Measurements from ENCODE around the gene MEGF6. TPM values are rescaled to one million over a fixed set of nuclear protein-coding genes. Genes with fewer than 3 reads are reported as not detected.

The MEGF6 gene
- total RNA-seq, 1 experiment from 2014 or later, result 21.3 TPM

GRCh38 chr1:3443807-3444206, 167.5 kb downstream of the MEGF6 start:
- no peak for DNase-seq
- H2BK12ac ChIP-seq (ENCODE audit: insufficient read length, low read depth, low read length), result no peak overlapping the region
- no peak overlapping the region for H3K27ac ChIP-seq (ENCODE audit: insufficient read length, low read depth, low read length)
- H3T11ph ChIP-seq (ENCODE audit: low read length), result no peak overlapping the region
- no peaks in the 10 kb centered on the region; the same call in 1 of the 2 replicates for H3K27me3 ChIP-seq (ENCODE audit: insufficient read depth, low read length)
- no peaks in the 10 kb centered on the region for H3K9me3 ChIP-seq (ENCODE audit: control insufficient read depth, low read depth, low read length)
- no peak overlapping the region for H3K18ac ChIP-seq (ENCODE audit: insufficient read length, low read depth, low read length)
- H3K14ac ChIP-seq (ENCODE audit: insufficient read depth, low read length), result no peak overlapping the region
- Mint-ChIP-seq H3K4me3 (no peak overlapping the region), H3K36me3 (ENCODE audit: insufficient read depth in 1 of 3, low read depth in 3 of 3) (no peaks in the 10 kb centered on the region), H3K4me1 (peaks cover 9 to 18% of the 10 kb centered on the region in 2 experiments; a peak in 3 of 4 replicates), H3K9me3 (no peaks in the 10 kb centered on the region), H3K27me3 (ENCODE audit: low read depth) (peaks cover 15% of the 10 kb centered on the region), H3K27ac (no peak overlapping the region)
- no peak overlapping the region for H4K91ac ChIP-seq (ENCODE audit: insufficient read length, low read depth, low read length)
- H3K4me2 ChIP-seq (ENCODE audit: insufficient read depth, insufficient read length, low read length), result no peak overlapping the region
- no peak overlapping the region for H2BK5ac ChIP-seq (ENCODE audit: insufficient read length, low read length)
- H2AK5ac ChIP-seq (ENCODE audit: insufficient read length, low read length), result no peak overlapping the region
- H2AFZ ChIP-seq (ENCODE audit: low read length), result no peak overlapping the region
- H2BK15ac ChIP-seq (ENCODE audit: low read depth, low read length), result no peak overlapping the region
- H2BK120ac ChIP-seq (ENCODE audit: low read depth, low read length, poor library complexity, severe bottlenecking), result no peak overlapping the region
- no peaks in the 10 kb centered on the region for H3K4me1 ChIP-seq (ENCODE audit: insufficient read depth, low read length)
- no CpG with 5 or more reads among the region's 7 CpGs for WGBS (ENCODE audit: extremely low coverage, insufficient read length, low lambda C conversion rate)
- no peak overlapping the region for H3K56ac ChIP-seq (ENCODE audit: insufficient read length, low read depth, low read length)
- H4K5ac ChIP-seq (ENCODE audit: insufficient read length, low read depth, low read length), result no peak overlapping the region
- no peak overlapping the region for H3K23ac ChIP-seq (ENCODE audit: insufficient read length, low read depth, low read length)
- H4K20me1 ChIP-seq (ENCODE audit: control insufficient read depth, insufficient read depth, insufficient read length), result no peaks in the 10 kb centered on the region
- H3K4ac ChIP-seq (ENCODE audit: low read depth, low read length), result no peak overlapping the region
- H3K79me2 ChIP-seq (ENCODE audit: insufficient read depth, low read length), result no peaks in the 10 kb centered on the region
- TF ChIP-seq CTCF (conservative IDR thresholded peaks at IDR 0.05), result no peak
- H3K9ac ChIP-seq (ENCODE audit: extremely low read depth, insufficient read length, low read length), result no peak overlapping the region
- no peaks in the 10 kb centered on the region for H3K23me2 ChIP-seq (ENCODE audit: insufficient read length, low read depth, low read length, poor library complexity, severe bottlenecking)
- no peaks in the 10 kb centered on the region for H3K79me1 ChIP-seq (ENCODE audit: insufficient read depth, low read depth, low read length, poor library complexity, severe bottlenecking)
- no peak overlapping the region for H2BK20ac ChIP-seq (ENCODE audit: low read depth, low read length, poor library complexity, severe bottlenecking)
- no peak overlapping the region for H4K8ac ChIP-seq (replicated peaks; ENCODE audit: insufficient read length, low read depth, low read length)
